Right atrium auricular region (tissue), 2 donors: Measurements from ENCODE around the gene PRKCZ. TPM values are rescaled to one million over a fixed set of nuclear protein-coding genes. Genes with fewer than 3 reads are reported as not detected.

Experiments
- DNase-seq: peaks from one replicate; pipeline ENCODE4 v3.0.0-alpha.2; 2019; ENCODE audit warnings: low spot score
- H3K27ac ChIP-seq, 2 donors: fragments of 200-600 bp; sonication (generic); 1 replicate in 1 of 2; 2 replicates in 1 of 2; pipeline ENCODE4 v1.5.1; 2016 to 2019
- H3K27me3 ChIP-seq, 2 donors: fragments of 200-600 bp; sonication (generic); one replicate each; pipeline versions ENCODE4 v1.5.1 to v1.6.0; 2017 to 2019
- H3K36me3 ChIP-seq: fragments of 200-600 bp; sonication (generic); one replicate; pipeline ENCODE4 v1.5.1; 2016
- H3K4me1 ChIP-seq, 2 donors: fragments of 200-600 bp; sonication (generic); one replicate each; pipeline versions ENCODE4 v1.5.1 to v1.6.0; 2017 to 2019
- H3K4me3 ChIP-seq, 2 donors: fragments of 200-600 bp; sonication (generic); 1 replicate in 1 of 2; 2 replicates in 1 of 2; pipeline ENCODE4 v1.5.1; 2017 to 2019; ENCODE audit warnings: mild to moderate bottlenecking in 1 of 2, moderate library complexity in 1 of 2
- H3K9me3 ChIP-seq, 2 donors: fragments of 200-600 bp; sonication (generic); one replicate each; pipeline ENCODE4 v1.5.1; 2019
- total RNA-seq, 2 donors: library from RNA; depleted of rRNA; stranded (reverse); fragments of >200 nt; gene quantifications; one replicate each; pipeline ENCODE4 v1.1.0, GENCODE V29; 2016
- TF ChIP-seq, protein P1 (sequence below), 2 donors: fragments of 200-600 bp; sonication (generic); IDR thresholded peaks; one replicate each; pipeline ENCODE4 v1.5.1; 2019; ENCODE audit warnings: antibody characterized with exemption in 2 of 2

PRKCZ gene
- total RNA-seq, 2 donors from 2014 or later: 15.3 to 16.4 TPM

DNA sequence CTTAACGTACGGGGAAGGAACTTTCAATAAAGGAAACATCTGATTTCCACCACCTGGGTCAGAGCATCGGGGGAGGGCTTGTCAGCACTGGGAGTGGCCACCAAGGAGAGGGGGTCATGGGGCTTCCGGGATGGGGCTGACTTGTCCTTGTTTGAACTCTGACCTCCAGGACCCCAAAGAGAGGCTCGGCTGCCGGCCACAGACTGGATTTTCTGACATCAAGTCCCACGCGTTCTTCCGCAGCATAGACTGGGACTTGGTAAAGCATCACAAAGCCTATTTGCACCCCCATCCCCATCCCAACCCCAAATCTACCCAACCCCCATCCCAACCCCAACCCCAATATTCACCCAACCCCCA is 124.8 kb downstream of the PRKCZ start:
- H3K4me3 ChIP-seq: peak overlapping the region in 1 of 2 donors; percentile 41
- no peaks in the 10 kb centered on the region for H3K4me1 ChIP-seq
- no peak overlapping the region for H3K27ac ChIP-seq
- no peaks in the 10 kb centered on the region for H3K36me3 ChIP-seq
- TF ChIP-seq, protein P1, sequence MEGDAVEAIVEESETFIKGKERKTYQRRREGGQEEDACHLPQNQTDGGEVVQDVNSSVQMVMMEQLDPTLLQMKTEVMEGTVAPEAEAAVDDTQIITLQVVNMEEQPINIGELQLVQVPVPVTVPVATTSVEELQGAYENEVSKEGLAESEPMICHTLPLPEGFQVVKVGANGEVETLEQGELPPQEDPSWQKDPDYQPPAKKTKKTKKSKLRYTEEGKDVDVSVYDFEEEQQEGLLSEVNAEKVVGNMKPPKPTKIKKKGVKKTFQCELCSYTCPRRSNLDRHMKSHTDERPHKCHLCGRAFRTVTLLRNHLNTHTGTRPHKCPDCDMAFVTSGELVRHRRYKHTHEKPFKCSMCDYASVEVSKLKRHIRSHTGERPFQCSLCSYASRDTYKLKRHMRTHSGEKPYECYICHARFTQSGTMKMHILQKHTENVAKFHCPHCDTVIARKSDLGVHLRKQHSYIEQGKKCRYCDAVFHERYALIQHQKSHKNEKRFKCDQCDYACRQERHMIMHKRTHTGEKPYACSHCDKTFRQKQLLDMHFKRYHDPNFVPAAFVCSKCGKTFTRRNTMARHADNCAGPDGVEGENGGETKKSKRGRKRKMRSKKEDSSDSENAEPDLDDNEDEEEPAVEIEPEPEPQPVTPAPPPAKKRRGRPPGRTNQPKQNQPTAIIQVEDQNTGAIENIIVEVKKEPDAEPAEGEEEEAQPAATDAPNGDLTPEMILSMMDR (IDR thresholded peaks at IDR 0.05): no peak
- H3K9me3 ChIP-seq: no peaks in the 10 kb centered on the region
- no peaks in the 10 kb centered on the region for H3K27me3 ChIP-seq
- DNase-seq: no peak

DNA sequence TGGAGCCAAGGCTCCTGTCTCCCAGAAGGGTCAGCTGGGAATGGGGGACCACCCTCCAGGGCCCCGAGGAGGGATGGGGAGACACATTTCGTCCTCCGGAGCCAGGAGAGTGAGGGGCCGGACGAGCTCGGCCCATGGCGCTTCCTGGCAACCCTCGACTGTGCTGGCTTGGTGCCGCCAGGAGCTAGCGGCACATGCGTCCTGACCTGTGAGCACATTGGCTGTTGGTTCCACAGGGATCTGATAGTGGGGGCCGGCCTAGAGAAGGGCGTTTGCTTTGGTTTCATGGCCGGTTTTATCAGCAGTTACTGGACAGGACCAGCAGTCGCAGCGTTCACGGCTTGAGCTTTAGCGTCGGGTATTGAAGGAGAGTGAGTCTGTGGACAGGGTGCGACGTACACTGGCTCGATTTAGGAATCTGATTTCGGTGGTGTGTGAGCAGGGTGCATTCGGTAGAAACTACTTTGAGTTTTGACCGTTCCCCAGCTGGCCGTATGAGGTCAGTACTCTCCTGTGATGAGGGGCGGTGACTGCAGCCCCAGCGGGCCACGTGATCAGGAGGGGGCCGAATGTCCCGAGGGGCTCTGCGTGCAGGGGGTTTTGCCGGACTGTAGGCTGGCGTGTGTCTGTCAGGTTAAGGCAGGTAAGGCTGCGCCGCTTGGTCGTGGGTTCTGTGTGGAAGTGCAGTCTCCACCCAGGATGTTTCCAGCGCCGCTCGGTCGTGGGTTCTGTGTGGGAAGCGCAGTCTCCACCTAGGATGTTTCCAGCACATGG is 125.7 kb downstream of the PRKCZ start:
- Histone ChIP-seq H3K27ac (no peak overlapping the region), H3K4me3 (no peak overlapping the region), H3K27me3 (no peaks in the 10 kb centered on the region), H3K36me3 (no peaks in the 10 kb centered on the region), H3K4me1 (no peaks in the 10 kb centered on the region), H3K9me3 (no peaks in the 10 kb centered on the region)
- DNase-seq: no peak
- TF ChIP-seq, protein P1 (IDR thresholded peaks at IDR 0.05): no peak

DNA sequence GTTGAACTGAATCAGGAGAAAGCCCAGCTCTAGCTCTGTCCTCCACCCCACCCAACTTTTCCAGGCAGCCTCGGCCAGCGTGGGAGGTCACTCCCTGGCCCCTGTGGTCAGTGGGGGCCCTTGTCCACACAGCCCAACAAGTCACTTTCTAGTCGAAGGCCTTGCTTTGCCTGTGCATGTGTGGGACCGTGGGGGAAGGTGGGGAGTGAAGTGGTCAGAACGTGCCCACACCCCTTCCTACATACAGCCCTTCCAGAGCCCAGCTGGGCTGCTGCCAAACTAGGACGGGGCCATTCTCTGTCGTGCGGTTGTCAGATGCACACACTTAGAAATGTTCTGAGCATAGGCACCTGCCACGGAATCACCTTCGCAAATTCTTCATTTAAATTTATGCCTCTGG is 126.4 kb downstream of the PRKCZ start:
- Histone ChIP-seq H3K36me3 (no peaks in the 10 kb centered on the region), H3K9me3 (no peaks in the 10 kb centered on the region), H3K4me1 (no peaks in the 10 kb centered on the region), H3K27ac (no peak overlapping the region), H3K4me3 (no peak overlapping the region), H3K27me3 (no peaks in the 10 kb centered on the region)
- DNase-seq: no peak
- TF ChIP-seq, protein P1 (IDR thresholded peaks at IDR 0.05): no peak

DNA sequence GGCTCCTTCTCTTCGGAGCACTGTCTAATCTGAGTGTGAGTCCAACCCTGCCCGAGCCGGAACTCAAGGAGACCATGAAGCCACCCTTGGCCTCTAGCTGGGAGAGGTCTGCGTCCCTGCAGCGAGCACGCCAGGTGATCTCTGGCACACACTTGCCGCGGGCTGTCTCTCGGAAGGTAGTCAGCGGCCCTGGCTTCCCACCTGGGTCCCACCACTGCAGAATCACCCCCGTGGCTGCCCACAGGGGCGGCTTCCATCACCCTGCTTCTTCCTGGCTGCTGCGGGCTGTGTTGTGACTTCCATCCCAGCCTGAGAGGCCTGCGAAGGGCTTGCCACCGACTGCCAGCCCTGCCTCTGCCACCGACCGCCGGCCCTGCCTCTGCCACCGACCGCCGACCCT is 127.3 kb downstream of the PRKCZ start:
- no peaks in the 10 kb centered on the region for H3K4me1 ChIP-seq
- TF ChIP-seq, protein P1 (IDR thresholded peaks at IDR 0.05): no peak
- H3K36me3 ChIP-seq: no peaks in the 10 kb centered on the region
- H3K9me3 ChIP-seq: no peaks in the 10 kb centered on the region
- H3K4me3 ChIP-seq: no peak overlapping the region
- H3K27me3 ChIP-seq: no peaks in the 10 kb centered on the region
- H3K27ac ChIP-seq: no peak overlapping the region
- no peak for DNase-seq

DNA sequence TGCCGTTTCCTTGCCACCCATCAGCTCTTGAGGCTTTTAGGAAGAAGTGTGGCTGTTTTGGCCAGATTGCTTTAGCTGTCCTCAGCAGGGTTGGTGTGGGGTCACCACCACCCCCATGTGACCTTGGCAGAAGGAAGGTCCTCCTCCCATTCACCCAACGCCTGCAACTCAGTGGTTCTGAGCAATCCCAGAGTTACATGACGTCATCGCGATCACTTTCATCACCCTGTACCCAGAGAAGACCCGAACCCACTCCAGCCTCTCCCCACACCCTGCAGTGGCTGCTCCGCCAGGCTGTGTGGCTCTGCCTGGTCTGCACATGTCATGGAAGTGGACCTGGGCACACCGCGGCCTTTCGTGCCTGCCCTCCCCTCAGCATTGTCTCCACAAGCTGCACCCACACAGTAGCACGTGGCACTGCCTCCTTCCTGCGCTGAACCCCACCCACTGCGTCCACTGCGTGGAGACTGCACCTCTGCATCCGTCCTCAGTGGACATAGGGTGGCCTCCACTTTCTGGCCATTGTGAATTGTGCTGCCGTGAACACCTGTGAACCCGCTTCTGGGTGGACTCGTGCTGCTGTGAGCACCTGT is 127.8 kb downstream of the PRKCZ start:
- no peaks in the 10 kb centered on the region for H3K27me3 ChIP-seq
- TF ChIP-seq, protein P1 (IDR thresholded peaks at IDR 0.05): no peak
- H3K36me3 ChIP-seq: no peaks in the 10 kb centered on the region
- no peak overlapping the region for H3K4me3 ChIP-seq
- no peak overlapping the region for H3K27ac ChIP-seq
- no peaks in the 10 kb centered on the region for H3K9me3 ChIP-seq
- no peaks in the 10 kb centered on the region for H3K4me1 ChIP-seq
- DNase-seq: no peak
